Measurements from ENCODE around the gene SPTLC1. TPM values are rescaled to one million over a fixed set of nuclear protein-coding genes. Genes with fewer than 3 reads are reported as not detected.
A peak's percentile ranks its signal among the peaks of the same experiment; 100 is the strongest.

SPTLC1 gene, protein sequence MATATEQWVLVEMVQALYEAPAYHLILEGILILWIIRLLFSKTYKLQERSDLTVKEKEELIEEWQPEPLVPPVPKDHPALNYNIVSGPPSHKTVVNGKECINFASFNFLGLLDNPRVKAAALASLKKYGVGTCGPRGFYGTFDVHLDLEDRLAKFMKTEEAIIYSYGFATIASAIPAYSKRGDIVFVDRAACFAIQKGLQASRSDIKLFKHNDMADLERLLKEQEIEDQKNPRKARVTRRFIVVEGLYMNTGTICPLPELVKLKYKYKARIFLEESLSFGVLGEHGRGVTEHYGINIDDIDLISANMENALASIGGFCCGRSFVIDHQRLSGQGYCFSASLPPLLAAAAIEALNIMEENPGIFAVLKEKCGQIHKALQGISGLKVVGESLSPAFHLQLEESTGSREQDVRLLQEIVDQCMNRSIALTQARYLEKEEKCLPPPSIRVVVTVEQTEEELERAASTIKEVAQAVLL
- 10 to 100 TPM; 71.1 to 92.0 (median 89.1) TPM for total RNA-seq

DNA sequence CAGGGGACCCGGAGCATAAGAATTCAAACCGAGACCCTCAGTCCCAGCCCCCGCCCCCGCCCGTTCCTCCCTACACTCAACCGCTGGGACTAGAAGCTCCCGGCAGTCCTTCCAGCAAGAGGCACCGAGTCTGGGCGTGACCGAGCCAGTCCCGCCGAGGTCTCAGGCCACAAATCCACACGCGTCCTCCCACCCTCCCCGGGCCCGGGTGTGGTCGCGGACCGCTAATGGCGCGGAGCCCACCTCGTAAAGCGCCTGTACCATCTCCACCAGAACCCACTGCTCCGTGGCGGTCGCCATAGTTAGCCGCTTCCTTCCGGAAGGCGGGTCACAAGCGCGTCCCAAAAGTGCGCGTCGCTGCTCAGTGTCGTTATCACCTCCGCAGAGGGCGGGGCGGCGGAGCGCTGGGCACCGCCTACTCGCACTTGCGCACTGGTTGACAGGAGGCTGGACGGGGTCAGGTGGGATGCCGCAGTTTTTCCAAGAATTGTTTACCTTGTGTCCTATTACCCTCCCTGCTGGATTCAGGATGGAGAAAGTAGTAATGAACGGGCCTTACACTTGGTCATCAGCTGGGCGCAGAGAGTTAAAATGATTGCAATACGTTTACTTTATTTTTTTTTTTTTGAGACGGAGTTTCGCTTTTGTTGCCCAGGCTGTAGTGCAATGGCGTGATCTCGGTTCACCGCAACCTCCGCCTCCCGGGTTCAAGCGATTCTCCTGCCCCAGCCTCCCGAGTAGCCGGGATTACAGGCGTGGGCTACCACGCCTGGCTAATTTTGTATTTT lies at the start of gene SPTLC1:
Gene SPTLC1 (minus strand): TSS at position 343 of the 788 bp plus-strand sequence. CDS start 43 bp downstream, at position 300.
- DNase-seq (ENCODE audit: low spot score) (peak; percentile 81), ATAC-seq (ENCODE audit: low FRiP score) (peak; percentile 98)
- TF ChIP-seq, protein P1, sequence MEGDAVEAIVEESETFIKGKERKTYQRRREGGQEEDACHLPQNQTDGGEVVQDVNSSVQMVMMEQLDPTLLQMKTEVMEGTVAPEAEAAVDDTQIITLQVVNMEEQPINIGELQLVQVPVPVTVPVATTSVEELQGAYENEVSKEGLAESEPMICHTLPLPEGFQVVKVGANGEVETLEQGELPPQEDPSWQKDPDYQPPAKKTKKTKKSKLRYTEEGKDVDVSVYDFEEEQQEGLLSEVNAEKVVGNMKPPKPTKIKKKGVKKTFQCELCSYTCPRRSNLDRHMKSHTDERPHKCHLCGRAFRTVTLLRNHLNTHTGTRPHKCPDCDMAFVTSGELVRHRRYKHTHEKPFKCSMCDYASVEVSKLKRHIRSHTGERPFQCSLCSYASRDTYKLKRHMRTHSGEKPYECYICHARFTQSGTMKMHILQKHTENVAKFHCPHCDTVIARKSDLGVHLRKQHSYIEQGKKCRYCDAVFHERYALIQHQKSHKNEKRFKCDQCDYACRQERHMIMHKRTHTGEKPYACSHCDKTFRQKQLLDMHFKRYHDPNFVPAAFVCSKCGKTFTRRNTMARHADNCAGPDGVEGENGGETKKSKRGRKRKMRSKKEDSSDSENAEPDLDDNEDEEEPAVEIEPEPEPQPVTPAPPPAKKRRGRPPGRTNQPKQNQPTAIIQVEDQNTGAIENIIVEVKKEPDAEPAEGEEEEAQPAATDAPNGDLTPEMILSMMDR (IDR thresholded peaks at IDR 0.05): no peak

DNA sequence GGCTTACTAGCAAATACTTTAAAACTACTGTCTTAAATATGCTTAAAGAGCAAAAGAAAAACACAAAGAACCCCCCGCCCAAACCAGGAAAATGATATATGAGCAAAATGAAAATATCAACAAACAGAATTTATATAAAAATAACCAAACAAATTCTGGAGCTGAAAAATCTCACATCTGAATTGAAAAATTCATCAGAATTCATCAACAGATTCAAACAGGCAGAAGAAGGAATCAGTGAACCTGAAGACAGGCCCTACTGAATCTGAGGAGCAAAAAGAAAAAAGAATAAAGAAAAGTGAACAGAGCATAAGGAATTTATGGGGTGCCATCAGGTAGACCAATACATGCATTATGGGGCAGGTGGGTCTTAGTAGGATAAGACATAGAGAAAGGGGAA lies 49.8 kb upstream of the SPTLC1 start:
- no peak for ATAC-seq (ENCODE audit: low FRiP score)
- no peak for DNase-seq (ENCODE audit: low spot score)

DNA sequence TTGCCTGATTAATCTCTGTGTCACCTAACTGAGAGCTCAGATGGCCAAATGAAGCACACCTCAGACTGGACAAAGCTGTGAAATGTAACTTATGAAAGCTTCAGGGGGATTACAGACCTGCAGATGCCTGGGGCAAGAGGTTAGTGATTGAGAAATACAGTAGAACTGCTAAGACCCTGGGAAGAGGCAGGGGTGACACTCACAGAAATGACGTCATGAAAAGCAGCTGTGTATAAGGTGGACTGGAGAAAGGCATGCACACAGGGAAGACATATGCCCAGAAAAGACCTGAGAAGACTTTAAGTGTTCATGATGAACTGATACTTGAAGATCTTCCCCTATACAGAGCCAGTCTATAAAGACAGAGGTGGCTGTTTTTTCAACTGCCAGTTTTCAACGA lies 49.3 kb upstream of the SPTLC1 start:
- TF ChIP-seq, protein P1 (IDR thresholded peaks at IDR 0.05): no peak

More for the DNA sequence above, 49.8 kb upstream of the SPTLC1 start:
- TF ChIP-seq, protein P1 (IDR thresholded peaks at IDR 0.05): no peak

DNA sequence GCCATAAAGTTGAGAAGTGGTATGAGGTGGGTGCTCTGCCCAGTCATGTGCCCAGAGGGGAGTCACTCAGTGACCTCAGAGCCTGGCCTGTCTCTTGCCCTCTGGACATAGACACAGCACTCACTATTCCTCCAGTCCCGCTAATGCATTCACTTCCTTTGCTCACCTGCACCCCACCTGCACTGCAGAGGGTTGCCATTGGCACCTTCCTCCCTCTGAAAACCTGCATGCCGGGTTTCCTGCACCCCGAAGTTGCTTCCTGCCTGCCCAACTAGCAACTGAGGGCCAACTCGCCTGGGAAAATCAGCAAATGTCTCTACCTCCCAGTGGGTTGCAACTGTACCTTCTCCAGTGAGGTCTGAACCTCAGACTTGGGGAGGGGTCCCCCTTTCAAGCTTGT lies 48.1 kb upstream of the SPTLC1 start:
- DNase-seq (ENCODE audit: low spot score): no peak
- ATAC-seq (ENCODE audit: low FRiP score): no peak
- TF ChIP-seq, protein P1 (IDR thresholded peaks at IDR 0.05): no peak

More for the DNA sequence above, 49.3 kb upstream of the SPTLC1 start:
- DNase-seq (ENCODE audit: low spot score) (no peak), ATAC-seq (ENCODE audit: low FRiP score) (no peak)

DNA sequence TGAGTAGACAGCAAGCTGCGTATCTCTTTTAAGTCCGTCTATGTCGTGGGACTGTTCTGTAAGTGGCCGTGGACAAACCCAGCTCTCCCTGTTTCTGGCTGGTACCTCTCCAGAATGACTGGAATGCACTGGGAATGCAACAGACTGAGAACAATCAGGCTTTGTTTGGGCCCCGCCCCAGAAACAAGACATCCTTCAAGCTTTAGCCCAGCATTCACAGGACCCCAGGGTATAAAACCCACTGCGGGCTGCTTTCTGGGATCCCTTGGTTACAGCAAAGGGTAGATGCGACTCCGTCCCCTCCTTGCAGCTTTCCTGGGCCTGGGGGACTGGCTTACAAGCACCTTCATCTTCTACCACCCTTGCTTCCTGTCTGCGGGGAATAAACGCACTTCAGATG lies 45.6 kb upstream of the SPTLC1 start:
- ATAC-seq (ENCODE audit: low FRiP score) (no peak), DNase-seq (ENCODE audit: low spot score) (no peak)
- TF ChIP-seq, protein P1 (IDR thresholded peaks at IDR 0.05): no peak

DNA sequence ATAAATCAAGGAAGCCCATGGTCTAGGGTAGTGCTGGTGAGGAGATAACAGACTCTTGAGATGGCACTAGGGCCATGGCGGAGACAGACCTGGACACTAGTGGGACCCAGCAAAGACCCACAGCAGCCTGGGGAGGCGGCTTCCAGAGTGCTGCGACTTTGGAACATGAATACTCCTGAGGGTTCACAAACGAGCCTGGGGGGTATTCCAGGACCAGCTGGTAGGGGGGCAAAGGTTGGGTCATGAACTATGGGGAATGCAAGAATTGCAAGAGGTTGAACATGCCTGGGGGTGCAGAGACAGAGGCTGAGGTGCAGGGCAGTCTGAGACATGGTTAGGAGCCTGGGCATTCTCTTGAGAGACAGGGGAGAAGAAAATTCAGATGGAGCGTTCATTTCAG lies 43.8 kb upstream of the SPTLC1 start:
- TF ChIP-seq, protein P1 (IDR thresholded peaks at IDR 0.05): no peak
- ATAC-seq (ENCODE audit: low FRiP score) (no peak), DNase-seq (ENCODE audit: low spot score) (no peak)
